HG02943 (cell line): ENCODE results near the gene LRRK1.

Experiments used
- ATAC-seq: cut with Tn5 transposase; IDR thresholded peaks from one replicate; pipeline ENCODE4 v1.9.1; 2021; ENCODE audit warnings: mild to moderate bottlenecking, low read depth, moderate library complexity; ENCODE audit not compliant: unreplicated experiment

Gene LRRK1

DNA sequence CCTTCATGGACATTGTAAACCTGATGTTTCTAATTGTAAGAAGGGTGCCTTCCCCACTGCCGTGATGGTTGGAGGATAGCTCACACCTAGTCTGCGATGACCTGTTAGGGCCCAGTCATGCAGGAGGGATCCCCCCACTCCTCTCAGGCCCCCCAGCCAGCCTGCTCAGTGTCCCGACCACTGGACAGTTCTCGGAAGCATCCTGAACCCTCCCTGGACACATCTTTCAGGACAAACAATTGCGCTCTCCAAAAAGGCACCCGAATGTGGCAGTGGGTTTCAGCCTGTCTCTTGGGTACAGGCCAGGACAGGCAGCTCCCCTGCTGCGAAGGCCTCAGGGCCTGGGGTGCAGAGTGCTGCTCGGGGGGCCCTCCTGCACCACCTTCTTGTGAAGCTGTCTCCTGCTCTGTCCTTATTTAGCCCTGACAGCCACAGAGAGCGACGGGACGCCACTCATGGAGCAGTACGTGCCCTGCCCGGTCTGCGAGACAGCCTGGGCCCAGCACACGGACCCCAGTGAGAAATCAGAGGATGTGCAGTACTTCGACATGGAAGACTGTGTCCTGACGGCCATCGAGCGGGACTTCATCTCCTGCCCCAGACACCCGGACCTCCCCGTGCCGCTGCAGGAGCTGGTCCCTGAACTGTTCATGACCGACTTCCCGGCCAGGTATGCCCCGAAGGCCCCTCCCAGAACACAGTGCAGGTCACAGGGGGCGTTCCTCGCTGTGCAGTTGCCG is 132.3 kb downstream of the LRRK1 start:
- no peak for ATAC-seq

GRCh38 chr15:101052031-101052620 is 133.0 kb downstream of the LRRK1 start:
- no peak for ATAC-seq

GRCh38 chr15:101052681-101053121 is 133.5 kb downstream of the LRRK1 start:
- no peak for ATAC-seq

DNA sequence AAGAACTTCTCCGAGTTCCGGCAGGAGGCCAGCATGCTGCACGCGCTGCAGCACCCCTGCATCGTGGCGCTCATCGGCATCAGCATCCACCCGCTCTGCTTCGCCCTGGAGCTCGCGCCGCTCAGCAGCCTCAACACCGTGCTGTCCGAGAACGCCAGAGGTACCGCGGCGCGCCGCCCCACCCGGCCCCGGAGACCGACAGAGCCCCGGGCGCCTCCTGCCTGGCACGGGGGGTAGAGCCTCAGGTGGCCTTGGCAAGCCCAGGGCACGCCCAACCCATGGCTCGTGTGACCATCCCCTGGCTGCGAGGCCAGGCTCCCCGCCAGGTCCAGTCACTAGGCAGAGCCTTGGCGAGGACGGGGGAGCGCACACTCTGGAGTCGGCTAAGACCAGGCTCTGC is 134.1 kb downstream of the LRRK1 start:
- no peak for ATAC-seq

- ATAC-seq: no peak
Observed at GRCh38 chr15:101054116-101054515, 135.0 kb downstream of the LRRK1 start.

DNA sequence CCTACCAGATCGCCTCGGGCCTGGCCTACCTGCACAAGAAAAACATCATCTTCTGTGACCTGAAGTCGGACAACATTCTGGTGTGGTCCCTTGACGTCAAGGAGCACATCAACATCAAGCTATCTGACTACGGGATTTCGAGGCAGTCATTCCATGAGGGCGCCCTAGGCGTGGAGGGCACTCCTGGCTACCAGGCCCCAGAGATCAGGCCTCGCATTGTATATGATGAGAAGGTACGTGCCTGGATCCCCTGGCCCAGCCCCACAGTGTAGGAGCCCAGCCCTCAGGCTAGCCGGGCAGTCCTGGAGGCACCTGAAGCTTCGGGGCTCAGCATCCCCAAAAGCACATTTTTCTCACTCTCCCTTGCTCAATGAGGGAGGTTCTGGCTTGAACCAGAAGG is 135.8 kb downstream of the LRRK1 start:
- no peak for ATAC-seq

- ATAC-seq: no peak
Observed at GRCh38 chr15:101055411-101055810, 136.3 kb downstream of the LRRK1 start.

DNA sequence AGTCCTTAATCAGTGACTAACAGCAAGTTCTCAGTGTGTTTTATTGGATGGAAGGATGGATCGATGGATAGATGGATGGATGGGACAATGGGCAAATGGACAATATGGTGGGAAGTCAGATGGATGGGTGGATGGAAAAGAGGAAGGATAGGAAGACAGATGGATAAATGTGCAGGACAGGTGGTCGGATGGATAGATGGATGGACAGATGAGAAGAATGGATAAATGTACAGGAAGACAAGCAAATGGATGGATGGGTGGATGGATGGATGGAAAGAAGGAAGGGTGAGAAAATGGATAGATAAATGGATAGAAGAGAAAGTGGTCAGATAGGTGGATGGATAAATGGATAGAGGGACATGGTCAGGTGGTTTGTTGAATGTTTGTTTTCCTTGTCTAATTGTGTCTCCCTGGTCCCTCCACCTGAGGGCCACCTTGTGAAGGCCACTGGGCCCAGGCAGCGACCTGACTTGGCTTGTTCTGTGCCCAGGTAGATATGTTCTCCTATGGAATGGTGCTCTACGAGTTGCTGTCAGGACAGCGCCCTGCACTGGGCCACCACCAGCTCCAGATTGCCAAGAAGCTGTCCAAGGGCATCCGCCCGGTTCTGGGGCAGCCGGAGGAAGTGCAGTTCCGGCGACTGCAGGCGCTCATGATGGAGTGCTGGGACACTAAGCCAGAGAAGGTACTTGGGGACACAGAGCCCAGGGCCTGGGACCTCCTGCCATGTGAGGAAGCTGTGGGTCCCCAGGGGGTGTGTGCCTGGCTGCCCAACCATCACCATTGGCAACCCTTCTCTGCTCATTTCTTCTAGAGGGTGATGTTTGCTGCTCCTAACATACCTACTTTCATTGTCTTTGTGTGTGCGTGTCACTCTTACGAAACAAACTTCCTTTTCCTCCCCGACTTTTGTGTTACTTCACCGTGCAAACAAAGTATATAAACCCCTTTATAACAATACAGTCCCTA is 137.5 kb downstream of the LRRK1 start:
- ATAC-seq: no peak

- no peak for ATAC-seq
Observed at GRCh38 chr15:101057841-101058407, 138.8 kb downstream of the LRRK1 start.

DNA sequence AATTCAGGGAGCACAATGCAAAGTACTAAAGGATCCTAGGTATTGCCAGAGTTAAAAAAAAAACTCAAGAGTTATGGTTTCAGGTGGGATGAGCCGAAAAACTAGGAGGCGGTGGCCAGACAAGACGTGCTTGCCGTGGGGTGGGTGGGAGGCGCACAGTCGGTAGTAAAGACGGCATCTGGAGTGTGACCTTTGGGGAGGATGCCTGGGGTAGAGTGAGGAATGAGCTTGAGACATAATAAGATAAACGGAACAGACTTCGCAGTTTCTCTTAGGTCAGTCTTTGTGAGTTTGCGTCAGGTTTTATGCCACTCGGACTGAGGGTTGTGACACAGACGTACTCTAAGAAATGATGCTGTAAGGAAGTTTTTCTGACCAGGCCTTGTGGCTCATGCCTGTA is 139.6 kb downstream of the LRRK1 start:
- no peak for ATAC-seq

DNA sequence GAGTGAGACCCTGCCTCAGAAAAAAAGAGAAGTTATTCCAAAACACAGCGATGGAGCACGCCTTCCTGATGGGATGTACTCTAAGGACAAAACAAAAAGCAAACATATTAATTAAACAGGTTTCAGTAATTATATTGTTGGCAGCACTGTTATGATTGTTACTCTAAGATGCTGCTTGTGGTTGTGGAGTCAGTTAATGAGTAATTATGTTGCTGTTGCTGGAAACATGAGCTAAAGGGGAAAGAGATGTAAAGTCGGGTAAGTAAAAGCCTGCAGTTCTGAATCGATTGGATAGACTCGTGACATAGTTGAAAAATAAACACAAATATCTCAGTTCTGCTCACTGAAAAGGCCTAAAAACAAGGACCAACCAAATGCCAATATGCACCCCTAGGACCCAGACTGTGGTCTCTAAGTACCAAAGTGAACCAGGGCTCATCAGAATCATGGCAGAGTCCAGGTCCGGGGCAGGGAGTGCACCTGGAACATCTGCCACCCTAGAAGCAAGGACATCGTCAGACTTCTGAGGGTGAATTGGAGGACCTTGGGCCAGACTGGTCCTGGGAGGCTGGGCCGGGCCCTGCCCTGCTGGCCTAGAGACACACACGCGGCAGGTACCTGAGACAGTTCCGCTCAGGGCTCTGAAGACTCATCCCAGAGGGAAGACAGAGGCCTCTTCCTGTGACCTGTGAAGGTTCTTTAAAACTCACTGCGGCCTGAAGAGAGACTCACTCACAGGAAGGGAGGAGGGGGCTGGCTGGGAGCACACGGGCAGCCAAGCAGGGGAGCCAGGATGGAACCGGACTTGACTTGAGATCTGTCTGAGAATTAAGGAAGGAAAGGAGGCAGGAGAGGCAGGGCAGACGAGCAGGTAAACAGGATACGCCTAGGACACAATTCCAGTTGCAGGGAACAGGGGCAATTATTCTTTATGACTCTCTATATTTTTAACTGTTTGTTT is 140.5 kb downstream of the LRRK1 start:
- ATAC-seq: no peak

DNA sequence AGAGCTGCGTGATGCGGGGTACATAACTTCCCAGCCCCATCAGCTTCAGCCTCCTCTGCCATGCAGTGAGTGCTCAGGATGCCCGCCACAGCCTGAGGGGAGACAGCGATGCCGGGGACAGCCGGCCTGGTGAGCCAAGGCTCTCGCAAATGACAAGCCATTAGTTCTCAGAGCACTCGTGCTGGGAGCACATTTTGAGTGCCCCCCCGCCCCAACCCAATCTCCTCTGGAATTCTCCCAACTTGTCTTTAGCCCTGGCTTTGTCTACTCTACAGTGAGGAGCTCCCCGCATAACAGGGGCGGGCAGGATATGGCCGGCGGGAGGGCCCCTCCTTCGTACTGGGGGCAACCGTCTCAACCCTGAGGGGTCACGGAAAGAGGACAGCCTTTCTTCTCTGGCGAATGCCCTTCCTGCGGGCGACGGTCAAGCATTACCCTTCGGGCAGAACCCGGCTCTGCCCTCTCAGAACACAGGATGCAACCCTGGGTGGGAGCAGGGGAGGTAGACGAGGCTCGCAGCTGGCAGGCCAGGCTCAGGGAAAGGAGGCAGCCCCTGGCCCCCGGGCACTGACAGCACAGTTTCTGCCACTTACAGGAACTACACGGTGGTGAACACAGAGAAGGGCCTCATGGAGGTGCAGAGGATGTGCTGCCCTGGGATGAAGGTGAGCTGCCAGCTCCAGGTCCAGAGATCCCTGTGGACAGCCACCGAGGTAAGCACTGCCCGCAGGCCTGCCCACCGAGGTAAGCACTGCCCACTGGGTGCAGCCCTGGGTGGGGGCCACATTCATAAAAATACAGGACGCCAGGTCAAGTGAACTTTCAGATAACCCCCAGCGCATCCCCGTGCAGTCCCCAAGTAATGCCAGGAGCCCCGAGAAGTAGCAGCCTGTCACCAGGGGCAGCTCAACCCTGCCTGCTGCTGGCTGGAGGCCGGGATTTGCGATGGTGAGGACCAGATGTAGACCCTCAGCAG is 141.7 kb downstream of the LRRK1 start:
- ATAC-seq: no peak

GRCh38 chr15:101062063-101062462 is 142.9 kb downstream of the LRRK1 start:
- no peak for ATAC-seq

GRCh38 chr15:101062471-101063171 is 143.5 kb downstream of the LRRK1 start:
- no peak for ATAC-seq

- no peak for ATAC-seq
Observed at GRCh38 chr15:101063212-101063611, 144.1 kb downstream of the LRRK1 start.

- no peak for ATAC-seq
Observed at GRCh38 chr15:101063891-101064794, 145.0 kb downstream of the LRRK1 start.
